ENCODE measurements around the gene TRIOBP. TPM values are rescaled to one million over a fixed set of nuclear protein-coding genes. Genes with fewer than 3 reads are reported as not detected.
A peak's percentile ranks its signal among the peaks of the same experiment; 100 is the strongest.

The TRIOBP gene
- total RNA-seq, 4 donors from 2014 or later: 150 to 208 (median 182) TPM

DNA sequence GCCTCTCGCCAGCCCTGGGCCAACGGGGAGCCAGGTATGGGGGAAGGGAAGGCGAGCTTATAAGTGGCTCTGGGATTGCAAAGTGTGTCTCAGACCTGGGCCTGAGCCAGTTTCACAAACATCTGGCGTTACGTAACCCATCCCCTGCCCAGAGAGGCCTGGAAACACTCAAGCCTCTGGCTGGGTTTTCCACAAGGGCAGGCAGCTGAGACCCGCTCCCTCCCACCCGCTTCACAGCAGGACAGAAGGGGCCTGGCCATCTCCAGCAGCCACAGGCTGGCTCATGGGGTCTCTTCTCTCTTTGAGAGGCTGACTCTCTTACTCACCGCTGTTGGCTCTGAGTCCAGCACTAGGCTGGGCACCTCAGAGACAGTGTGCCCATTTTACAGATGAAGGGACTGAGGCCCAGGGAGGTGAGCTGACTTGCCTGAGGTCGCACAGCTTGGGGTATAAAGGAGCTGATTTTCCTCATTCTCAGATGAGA, 44.5 kb downstream of the TRIOBP start:
- Histone ChIP-seq H3K4me1 (peaks cover 25 to 72% (median 70%) of the 10 kb centered on the region in 4 donors), H3K27me3 (no peaks in the 10 kb centered on the region), H3K27ac (replicated peaks in 1 of 4) (peak overlapping the region; percentile 90 to 96 (median 91)), H3K9me3 (no peaks in the 10 kb centered on the region), H3K4me3 (no peak overlapping the region), H3K36me3 (no peaks in the 10 kb centered on the region)
- WGBS: no CpG with 5 or more reads among the region's 9 CpGs
- peak; percentile 98 for DNase-seq (ENCODE audit: extremely low spot score)
- TF ChIP-seq POLR2AphosphoS5 (IDR thresholded peaks at IDR 0.05): peak; percentile 92 to 94
- TF ChIP-seq, protein P1, sequence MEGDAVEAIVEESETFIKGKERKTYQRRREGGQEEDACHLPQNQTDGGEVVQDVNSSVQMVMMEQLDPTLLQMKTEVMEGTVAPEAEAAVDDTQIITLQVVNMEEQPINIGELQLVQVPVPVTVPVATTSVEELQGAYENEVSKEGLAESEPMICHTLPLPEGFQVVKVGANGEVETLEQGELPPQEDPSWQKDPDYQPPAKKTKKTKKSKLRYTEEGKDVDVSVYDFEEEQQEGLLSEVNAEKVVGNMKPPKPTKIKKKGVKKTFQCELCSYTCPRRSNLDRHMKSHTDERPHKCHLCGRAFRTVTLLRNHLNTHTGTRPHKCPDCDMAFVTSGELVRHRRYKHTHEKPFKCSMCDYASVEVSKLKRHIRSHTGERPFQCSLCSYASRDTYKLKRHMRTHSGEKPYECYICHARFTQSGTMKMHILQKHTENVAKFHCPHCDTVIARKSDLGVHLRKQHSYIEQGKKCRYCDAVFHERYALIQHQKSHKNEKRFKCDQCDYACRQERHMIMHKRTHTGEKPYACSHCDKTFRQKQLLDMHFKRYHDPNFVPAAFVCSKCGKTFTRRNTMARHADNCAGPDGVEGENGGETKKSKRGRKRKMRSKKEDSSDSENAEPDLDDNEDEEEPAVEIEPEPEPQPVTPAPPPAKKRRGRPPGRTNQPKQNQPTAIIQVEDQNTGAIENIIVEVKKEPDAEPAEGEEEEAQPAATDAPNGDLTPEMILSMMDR (IDR thresholded peaks at IDR 0.05): no peak
- TF ChIP-seq EP300 (IDR thresholded peaks at IDR 0.05): no peak
- intact Hi-C loops (cut with DNase I): no loop called here

- no peak for TF ChIP-seq POLR2AphosphoS5 (IDR thresholded peaks at IDR 0.05)
- no peak for TF ChIP-seq POLR2A (IDR thresholded peaks at IDR 0.05; ENCODE audit: low read depth)
- TF ChIP-seq, protein P1 (IDR thresholded peaks at IDR 0.05): no peak
- TF ChIP-seq EP300 (IDR thresholded peaks at IDR 0.05): no peak
- no peak overlapping the region for H3K4me3 ChIP-seq
- no peaks in the 10 kb centered on the region for H3K36me3 ChIP-seq
- intact Hi-C loops (cut with DNase I): no loop called here
- H3K9me3 ChIP-seq: no peaks in the 10 kb centered on the region
- no peak for DNase-seq (ENCODE audit: extremely low spot score)
- H3K27ac ChIP-seq (replicated peaks in 1 of 4): peak overlapping the region; percentile 90 to 96 (median 91)
- H3K27me3 ChIP-seq: no peaks in the 10 kb centered on the region
- 63% methylated on average over 15 of the region's 16 CpGs for WGBS
- peaks cover 32 to 80% (median 79%) of the 10 kb centered on the region in 4 donors for H3K4me1 ChIP-seq
These were observed 45.7 kb downstream of the TRIOBP start for GRCh38 chr22:37742376-37743171.

DNA sequence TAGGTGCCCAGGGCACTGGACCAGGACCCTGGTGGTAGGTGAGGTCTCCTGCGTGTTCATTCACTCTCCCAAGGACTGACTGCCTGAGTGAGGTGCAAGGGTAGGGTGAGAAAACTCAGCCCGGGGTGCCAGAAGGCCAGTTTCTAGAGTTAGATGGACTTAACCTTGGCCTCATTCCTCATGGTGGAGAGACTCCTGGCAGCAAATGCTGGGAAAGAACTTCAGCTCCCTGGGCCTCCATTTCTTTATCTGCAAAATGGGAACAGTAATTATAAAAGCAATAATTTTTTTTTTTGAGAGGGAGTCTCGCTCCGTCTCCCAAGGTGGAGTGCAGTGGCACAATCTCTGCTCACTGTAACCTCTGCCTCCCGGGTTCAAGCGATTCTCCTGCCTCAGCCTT, 47.7 kb downstream of the TRIOBP start:
- DNase-seq (ENCODE audit: extremely low spot score): no peak
- no peak overlapping the region for H3K4me3 ChIP-seq
- no peaks in the 10 kb centered on the region for H3K27me3 ChIP-seq
- TF ChIP-seq EP300 (IDR thresholded peaks at IDR 0.05) (no peak), POLR2A (IDR thresholded peaks at IDR 0.05; ENCODE audit: low read depth) (no peak), POLR2AphosphoS5 (IDR thresholded peaks at IDR 0.05) (no peak)
- TF ChIP-seq, protein P1 (IDR thresholded peaks at IDR 0.05): no peak
- peak overlapping the region; percentile 90 to 96 (median 91) for H3K27ac ChIP-seq (replicated peaks in 1 of 4)
- WGBS: 85% methylated on average over 6 of the region's 6 CpGs
- H3K36me3 ChIP-seq: no peaks in the 10 kb centered on the region
- intact Hi-C loops (cut with DNase I): no loop called here
- no peaks in the 10 kb centered on the region for H3K9me3 ChIP-seq
- peaks cover 52 to 89% (median 89%) of the 10 kb centered on the region in 4 donors for H3K4me1 ChIP-seq

DNA sequence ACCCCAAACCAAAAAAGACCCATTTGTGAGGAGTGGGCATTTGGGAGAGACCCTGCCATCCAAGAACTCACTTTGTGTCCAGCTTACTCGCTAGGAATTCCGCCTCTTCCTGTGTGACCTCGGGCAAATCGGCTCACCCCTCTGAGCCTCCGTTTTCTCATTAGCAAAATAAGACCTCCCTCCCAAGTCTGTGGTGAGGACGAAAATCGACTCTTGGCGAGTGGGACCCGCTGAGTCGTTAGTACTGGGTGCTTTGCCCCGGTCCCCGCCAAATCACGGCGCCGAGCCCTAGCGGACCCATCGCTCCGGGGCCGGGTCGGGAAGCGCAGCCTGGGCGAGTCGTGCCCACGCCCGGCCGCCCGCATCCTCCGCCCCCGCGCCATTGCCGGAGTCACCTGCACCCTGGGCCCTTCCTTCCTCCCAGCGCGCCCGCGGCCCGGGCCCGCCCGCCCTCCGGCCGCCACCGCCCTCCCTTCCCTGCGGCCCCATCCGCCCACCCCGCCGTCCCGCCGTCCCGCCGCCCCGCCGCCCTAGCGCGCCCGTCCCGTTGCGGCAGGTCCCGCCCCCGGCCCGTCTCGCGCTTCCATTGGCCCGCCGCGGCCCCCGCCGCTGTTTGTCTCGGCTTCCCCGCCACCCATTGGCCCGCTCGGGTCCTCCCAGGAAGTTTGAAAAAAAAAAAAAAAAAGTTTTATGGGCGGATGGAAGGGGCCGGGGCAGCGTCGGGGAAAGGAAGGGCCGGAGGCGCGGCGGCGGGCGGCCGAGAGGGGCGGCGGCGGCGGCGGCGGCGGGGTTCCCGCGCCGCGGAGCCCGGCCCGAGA, 48.9 kb downstream of the TRIOBP start:
- Histone ChIP-seq H3K36me3 (no peaks in the 10 kb centered on the region), H3K27ac (replicated peaks in 1 of 4) (peak overlapping the region; percentile 90 to 96 (median 91)), H3K4me3 (peak overlapping the region; percentile 76 to 98 (median 88)), H3K27me3 (no peaks in the 10 kb centered on the region), H3K9me3 (no peaks in the 10 kb centered on the region), H3K4me1 (peaks cover 61 to 89% (median 89%) of the 10 kb centered on the region in 4 donors)
- TF ChIP-seq POLR2AphosphoS5 (IDR thresholded peaks at IDR 0.05) (peak in 1 of 2 donors; percentile 51), EP300 (IDR thresholded peaks at IDR 0.05) (no peak)
- peak; percentile 96 for DNase-seq (ENCODE audit: extremely low spot score)
- whole genome bisulfite sequencing: under 1% methylated on average over 37 of the region's 94 CpGs
- intact Hi-C loops (cut with DNase I): loop anchor here (5.0 kb wide), 1 partner anchor 62 kb away; the partner anchor contains the start of gene GCAT
